Gastrocnemius medialis (tissue), 4 donors: ENCODE data around the gene ENO1.

Experiments used
- CTCF ChIP-seq, 5 experiments: fragments of 450-650 bp in 3 of 5; fragments of 200-600 bp in 2 of 5; sonication (generic) in 2 of 5; IDR thresholded peaks in 4 of 5; conservative IDR thresholded peaks in 1 of 5; 1 replicate in 4 of 5; 2 replicates in 1 of 5; pipeline ENCODE4 v1.5.1; 2016 to 2019; ENCODE audit warnings: antibody characterized with exemption in 5 of 5, mild to moderate bottlenecking in 3 of 5, moderate library complexity in 3 of 5
- POLR2A ChIP-seq, 2 donors: fragments of 450-650 bp; IDR thresholded peaks; one replicate each; pipeline ENCODE4 v1.6.1; 2017; ENCODE audit warnings: antibody characterized with exemption in 2 of 2, mild to moderate bottlenecking in 2 of 2, moderate library complexity in 2 of 2

- TF ChIP-seq CTCF (IDR thresholded peaks at IDR 0.05 in 4 of 5, conservative IDR thresholded peaks at IDR 0.05 in 1 of 5) (no peak), POLR2A (IDR thresholded peaks at IDR 0.05) (no peak)
These were observed 6.9 kb downstream of the ENO1 start for GRCh38 chr1:8871539-8871935.
